Cardiac muscle cell (in vitro differentiated cells and primary cell): ENCODE data around the gene PPY. TPM values are rescaled to one million over a fixed set of nuclear protein-coding genes. Genes with fewer than 3 reads are reported as not detected.

Experiments
- DNase-seq, 2 donors: peaks; one replicate each; pipeline versions ENCODE4 v3.0.0 to v3.0.0-alpha.2; 2010 to 2017; ENCODE audit warnings: low read depth in 1 of 2, low spot score in 1 of 2
- H3K27ac ChIP-seq: fragments of 200-600 bp; sonication (generic); 2 replicates; pipeline ENCODE4 v1.5.1; 2016
- H3K27me3 ChIP-seq: fragments of 200-600 bp; sonication (generic); 2 replicates; pipeline ENCODE4 v1.6.0; 2016; ENCODE audit warnings: control low read depth
- H3K36me3 ChIP-seq: fragments of 200-600 bp; sonication (generic); 2 replicates; pipeline ENCODE4 v1.5.1; 2016; ENCODE audit warnings: control low read depth
- H3K4me1 ChIP-seq: fragments of 200-600 bp; sonication (generic); 2 replicates; pipeline ENCODE4 v1.8.1; 2017; ENCODE audit warnings: low read depth, mild to moderate bottlenecking, mixed run types
- H3K4me3 ChIP-seq: fragments of 200-600 bp; sonication (generic); 2 replicates; pipeline ENCODE4 v1.5.1; 2016; ENCODE audit warnings: mild to moderate bottlenecking
- H3K9me3 ChIP-seq: fragments of 200-600 bp; sonication (generic); 2 replicates; pipeline ENCODE4 v1.5.1; 2017; ENCODE audit warnings: low read depth, mild to moderate bottlenecking, control low read depth
- CTCF ChIP-seq: IDR thresholded peaks from 2 replicates; pipeline ENCODE4 v1.5.1; 2012; ENCODE audit warnings: low read depth, mild to moderate bottlenecking, low read length
- polyA plus RNA-seq: library from polyadenylated mRNA; unstranded; fragments of >200 nt; fragmentation: Nextera tagmentation; extraction: Ambion mirVana; gene quantifications from 2 replicates; pipeline ENCODE4 v1.2.1, GENCODE V29; 2016
- total RNA-seq: library from RNA; depleted of rRNA; stranded (reverse); fragments of >200 nt; gene quantifications from 2 replicates; pipeline ENCODE4 v1.2.3, GENCODE V29; 2016

The PPY gene
- total and polyA plus RNA-seq, 2 experiments from 2014 or later: not detected

DNA sequence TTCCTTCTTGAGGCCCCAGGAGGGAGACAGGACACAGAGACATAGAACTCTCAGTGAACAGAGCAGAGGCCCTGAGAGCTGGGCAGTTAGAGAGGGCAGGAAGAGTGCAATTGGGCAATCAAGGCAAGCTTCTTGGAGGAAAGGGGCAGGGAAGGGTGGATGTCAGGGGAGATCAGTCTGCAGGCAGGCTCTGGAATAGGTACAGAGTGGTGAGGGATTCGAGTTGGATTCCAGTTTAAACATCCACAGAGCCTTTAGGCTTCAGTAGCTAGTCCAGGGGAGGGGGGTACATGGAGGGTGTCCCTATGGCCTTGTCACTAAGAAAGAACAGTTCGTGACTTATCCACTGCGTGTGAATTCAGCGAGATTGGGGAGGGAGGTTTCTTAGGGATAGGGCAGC, 9.5 kb upstream of the PPY start:
- H3K27me3 ChIP-seq: peaks cover 29% of the 10 kb centered on the region
- no peak overlapping the region for H3K4me3 ChIP-seq

GRCh38 chr17:43950554-43950953, 8.3 kb upstream of the PPY start:
- H3K4me1 ChIP-seq: no peaks in the 10 kb centered on the region
- no peak overlapping the region for H3K4me3 ChIP-seq
- no peaks in the 10 kb centered on the region for H3K36me3 ChIP-seq
- H3K27me3 ChIP-seq: peaks cover 29% of the 10 kb centered on the region
- no peak for TF ChIP-seq CTCF
- H3K9me3 ChIP-seq: no peaks in the 10 kb centered on the region
- H3K27ac ChIP-seq: no peak overlapping the region
- no peak for DNase-seq

More for the DNA sequence above, 9.5 kb upstream of the PPY start:
- Histone ChIP-seq H3K36me3 (no peaks in the 10 kb centered on the region), H3K27ac (no peak overlapping the region), H3K4me1 (no peaks in the 10 kb centered on the region), H3K9me3 (no peaks in the 10 kb centered on the region)
- DNase-seq: no peak
- TF ChIP-seq CTCF: no peak

- Histone ChIP-seq H3K4me3 (no peak overlapping the region), H3K27ac (no peak overlapping the region), H3K9me3 (no peaks in the 10 kb centered on the region), H3K27me3 (peaks cover 25% of the 10 kb centered on the region), H3K36me3 (no peaks in the 10 kb centered on the region), H3K4me1 (no peaks in the 10 kb centered on the region)
- DNase-seq: peak in 1 of 2 donors; percentile 16
- TF ChIP-seq CTCF: no peak
Observed at GRCh38 chr17:43949781-43950180, 7.5 kb upstream of the PPY start.

- Histone ChIP-seq H3K36me3 (no peaks in the 10 kb centered on the region), H3K4me1 (no peaks in the 10 kb centered on the region), H3K4me3 (no peak overlapping the region), H3K9me3 (no peaks in the 10 kb centered on the region), H3K27me3 (no peaks in the 10 kb centered on the region), H3K27ac (no peak overlapping the region)
- no peak for DNase-seq
- TF ChIP-seq CTCF: no peak
Observed at GRCh38 chr17:43946781-43947180, 4.5 kb upstream of the PPY start.

DNA sequence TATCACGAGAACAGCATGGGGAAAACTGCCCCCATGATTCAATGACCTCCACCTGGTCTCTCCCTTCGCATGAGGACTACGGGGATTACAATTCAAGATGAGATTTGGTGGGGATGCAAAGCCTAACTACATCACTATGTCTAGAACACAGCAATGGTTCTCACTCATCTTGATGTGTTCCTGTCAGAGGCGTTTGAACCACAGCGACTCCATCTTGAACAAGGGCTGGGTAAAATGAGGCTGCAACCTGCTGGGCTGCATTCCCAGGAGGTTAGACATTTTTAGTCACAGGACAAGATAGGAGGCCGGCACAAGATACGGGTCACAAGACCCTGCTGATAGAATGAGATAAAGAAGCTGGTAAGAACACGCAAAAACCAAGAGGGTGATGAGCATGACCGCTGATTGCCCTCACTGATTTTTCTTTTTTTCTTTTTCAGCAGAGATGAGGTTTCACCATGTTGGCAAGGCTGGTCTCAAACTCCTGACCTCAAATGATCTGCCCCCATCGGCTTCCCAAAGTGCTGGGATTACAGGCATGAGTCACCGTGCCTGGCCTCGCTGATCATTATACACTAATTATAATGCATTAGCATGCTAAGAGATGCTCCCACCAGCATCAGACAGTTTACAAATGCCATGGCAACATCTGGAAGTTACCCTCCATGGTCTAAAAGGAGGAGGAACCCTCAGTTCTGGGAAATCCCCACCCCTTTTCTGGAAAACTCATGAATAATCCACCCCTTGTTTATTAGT, 3.0 kb upstream of the PPY start:
- no peak overlapping the region for H3K4me3 ChIP-seq
- H3K27ac ChIP-seq: no peak overlapping the region
- peak in 1 of 2 donors; percentile 18 for DNase-seq
- H3K4me1 ChIP-seq: no peaks in the 10 kb centered on the region
- TF ChIP-seq CTCF: no peak
- no peaks in the 10 kb centered on the region for H3K9me3 ChIP-seq
- no peaks in the 10 kb centered on the region for H3K27me3 ChIP-seq
- H3K36me3 ChIP-seq: no peaks in the 10 kb centered on the region
